ENCODE results near the gene CRYGB.
A peak's percentile ranks its signal among the peaks of the same experiment; 100 is the strongest.
"Not testable (repeated sequence)": the region's sequence is repeated elsewhere in the genome, so short reads cannot be mapped to it uniquely, and the experiment has no call there.

Gene CRYGB

DNA sequence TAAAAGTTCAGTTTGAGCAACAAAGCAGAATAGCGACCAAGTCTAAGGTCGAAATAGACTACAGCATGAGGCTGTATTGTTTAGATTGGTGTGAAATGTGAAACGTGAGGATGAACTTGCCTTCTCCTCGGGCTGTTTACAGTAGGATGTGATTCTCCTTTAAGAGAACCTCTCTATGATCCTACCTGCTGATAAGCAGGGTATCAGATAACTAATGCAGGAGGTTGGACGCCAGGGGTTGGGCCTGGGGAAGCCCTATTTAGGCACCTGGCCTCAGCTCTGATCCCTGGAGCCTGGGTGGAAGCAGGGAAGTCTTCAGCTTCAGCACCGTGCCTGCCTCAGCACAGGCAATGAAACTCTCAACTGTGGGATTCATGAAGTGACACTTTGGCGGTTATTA lies 33.0 kb downstream of the CRYGB start:
- DNase-seq (ENCODE audit: low spot score) = no peak

GRCh38 chr2:208112273-208112745 lies 33.6 kb downstream of the CRYGB start:
- DNase-seq (ENCODE audit: low spot score) = not testable (repeated sequence)

- no peak for DNase-seq (ENCODE audit: low spot score)
These were observed 42.3 kb downstream of the CRYGB start for GRCh38 chr2:208103616-208104015.

GRCh38 chr2:208101716-208102631 lies 44.0 kb downstream of the CRYGB start:
- peak; percentile 55 for DNase-seq (ENCODE audit: low spot score)

- peak; percentile 77 for DNase-seq (ENCODE audit: low spot score)
These were observed 46.1 kb downstream of the CRYGB start for GRCh38 chr2:208099682-208100470.

DNA sequence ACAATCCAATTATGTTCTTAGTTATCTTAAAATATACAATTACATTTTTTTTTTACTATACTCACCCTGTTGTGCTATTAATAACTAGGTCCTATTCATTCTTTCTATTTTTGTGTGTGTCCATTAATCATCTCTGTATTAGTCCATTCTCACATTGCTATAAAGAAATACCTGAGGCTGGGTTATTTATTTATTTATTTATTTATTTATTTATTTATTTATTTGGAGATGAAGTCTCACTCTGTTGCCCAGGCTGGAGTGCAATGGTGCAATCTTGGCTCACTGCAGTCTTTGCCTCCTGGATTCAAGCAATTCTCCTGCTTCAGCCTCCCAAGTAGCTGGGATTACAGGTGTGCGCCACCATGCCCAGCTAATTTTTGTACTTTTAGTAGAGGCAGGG lies 47.3 kb downstream of the CRYGB start:
- DNase-seq (ENCODE audit: low spot score) = not testable (repeated sequence)

GRCh38 chr2:208098267-208098666 lies 47.7 kb downstream of the CRYGB start:
- no peak for DNase-seq (ENCODE audit: low spot score)

GRCh38 chr2:208097801-208098200 lies 48.2 kb downstream of the CRYGB start:
- no peak for DNase-seq (ENCODE audit: low spot score)

DNA sequence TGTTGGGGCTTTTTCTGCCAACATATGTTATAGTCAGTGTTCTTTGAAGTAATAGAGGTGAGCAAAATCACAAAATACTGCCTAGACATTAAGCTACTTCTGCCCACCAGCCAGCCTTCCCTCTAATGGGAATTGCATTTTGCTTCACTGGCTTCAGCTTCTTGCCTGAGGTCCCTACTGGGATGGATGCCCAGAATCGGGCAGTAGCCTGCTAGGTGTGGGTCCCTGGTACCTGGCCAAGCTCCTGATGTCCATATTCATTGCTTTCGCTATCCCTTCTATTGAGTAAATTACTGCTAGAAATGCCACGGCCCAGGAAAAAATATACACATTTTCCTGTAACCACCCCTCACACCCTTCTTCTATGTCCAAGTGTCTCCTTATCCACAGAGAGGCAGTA lies 48.6 kb downstream of the CRYGB start:
- DNase-seq (ENCODE audit: low spot score) = no peak

- no peak for DNase-seq (ENCODE audit: low spot score)
These were observed 49.9 kb downstream of the CRYGB start for GRCh38 chr2:208096080-208096479.

DNA sequence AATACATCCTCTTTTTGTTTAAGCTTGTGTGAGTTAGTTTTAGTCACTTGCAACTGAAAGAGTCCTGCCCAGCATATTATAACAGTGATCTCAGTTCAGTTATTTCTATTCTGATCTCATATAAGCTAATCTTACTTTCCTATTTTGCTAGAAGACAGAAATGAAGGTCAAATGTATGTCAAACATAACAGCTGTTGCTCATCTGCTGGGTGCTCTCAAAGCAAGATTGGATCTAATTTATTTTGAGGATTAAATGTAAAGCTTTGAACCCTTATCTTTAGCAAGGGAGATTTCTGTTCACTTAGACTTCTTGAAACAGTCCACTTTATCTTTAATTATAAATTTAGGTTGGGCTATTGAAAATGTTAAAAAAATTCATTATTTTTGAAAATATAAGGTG lies 52.8 kb downstream of the CRYGB start:
- DNase-seq (ENCODE audit: low spot score) = no peak

Data from SW480 (cell line).